Right atrium auricular region (tissue), 2 donors: ENCODE results near the gene RPTOR. TPM values are rescaled to one million over a fixed set of nuclear protein-coding genes. Genes with fewer than 3 reads are reported as not detected.

Experiments
- DNase-seq: peaks from one replicate; pipeline ENCODE4 v3.0.0-alpha.2; 2019; ENCODE audit warnings: low spot score
- H3K27ac ChIP-seq, 2 donors: fragments of 200-600 bp; sonication (generic); 1 replicate in 1 of 2; 2 replicates in 1 of 2; pipeline ENCODE4 v1.5.1; 2016 to 2019
- H3K27me3 ChIP-seq, 2 donors: fragments of 200-600 bp; sonication (generic); one replicate each; pipeline versions ENCODE4 v1.5.1 to v1.6.0; 2017 to 2019
- H3K36me3 ChIP-seq: fragments of 200-600 bp; sonication (generic); one replicate; pipeline ENCODE4 v1.5.1; 2016
- H3K4me1 ChIP-seq, 2 donors: fragments of 200-600 bp; sonication (generic); one replicate each; pipeline versions ENCODE4 v1.5.1 to v1.6.0; 2017 to 2019
- H3K4me3 ChIP-seq, 2 donors: fragments of 200-600 bp; sonication (generic); 1 replicate in 1 of 2; 2 replicates in 1 of 2; pipeline ENCODE4 v1.5.1; 2017 to 2019; ENCODE audit warnings: mild to moderate bottlenecking in 1 of 2, moderate library complexity in 1 of 2
- H3K9me3 ChIP-seq, 2 donors: fragments of 200-600 bp; sonication (generic); one replicate each; pipeline ENCODE4 v1.5.1; 2019
- total RNA-seq, 2 donors: library from RNA; depleted of rRNA; stranded (reverse); fragments of >200 nt; gene quantifications; one replicate each; pipeline ENCODE4 v1.1.0, GENCODE V29; 2016
- TF ChIP-seq, protein P1 (sequence below), 2 donors: fragments of 200-600 bp; sonication (generic); IDR thresholded peaks; one replicate each; pipeline ENCODE4 v1.5.1; 2019; ENCODE audit warnings: antibody characterized with exemption in 2 of 2

Gene RPTOR
- total RNA-seq, 2 donors from 2014 or later = 19.9 to 22.6 TPM

DNA sequence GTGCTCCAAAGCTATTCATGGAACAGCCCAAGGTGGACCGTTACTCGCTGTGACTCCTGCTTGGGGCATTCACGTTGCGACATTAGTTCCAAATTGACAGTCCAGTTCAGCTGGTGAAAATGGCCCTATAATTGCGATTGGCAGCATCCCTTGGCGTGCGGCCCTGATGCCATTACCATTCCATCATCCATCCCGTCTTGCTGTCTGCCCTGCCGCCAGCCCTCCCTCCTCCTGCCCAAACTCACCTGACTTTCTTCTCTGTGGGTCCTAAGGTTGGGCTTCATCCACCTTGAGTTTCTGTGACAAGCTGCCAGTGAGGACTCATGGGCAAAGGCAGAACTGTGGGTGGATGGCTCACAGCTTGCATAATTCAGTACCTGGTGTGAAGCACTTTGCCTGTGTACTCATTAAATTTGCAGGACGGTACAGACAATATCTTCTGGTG, 104.6 kb downstream of the RPTOR start:
- Histone ChIP-seq H3K4me3 (no peak overlapping the region), H3K27ac (no peak overlapping the region), H3K36me3 (no peaks in the 10 kb centered on the region), H3K4me1 (peaks cover 0 to 19% of the 10 kb centered on the region in 2 donors), H3K9me3 (no peaks in the 10 kb centered on the region), H3K27me3 (no peaks in the 10 kb centered on the region)
- TF ChIP-seq, protein P1, sequence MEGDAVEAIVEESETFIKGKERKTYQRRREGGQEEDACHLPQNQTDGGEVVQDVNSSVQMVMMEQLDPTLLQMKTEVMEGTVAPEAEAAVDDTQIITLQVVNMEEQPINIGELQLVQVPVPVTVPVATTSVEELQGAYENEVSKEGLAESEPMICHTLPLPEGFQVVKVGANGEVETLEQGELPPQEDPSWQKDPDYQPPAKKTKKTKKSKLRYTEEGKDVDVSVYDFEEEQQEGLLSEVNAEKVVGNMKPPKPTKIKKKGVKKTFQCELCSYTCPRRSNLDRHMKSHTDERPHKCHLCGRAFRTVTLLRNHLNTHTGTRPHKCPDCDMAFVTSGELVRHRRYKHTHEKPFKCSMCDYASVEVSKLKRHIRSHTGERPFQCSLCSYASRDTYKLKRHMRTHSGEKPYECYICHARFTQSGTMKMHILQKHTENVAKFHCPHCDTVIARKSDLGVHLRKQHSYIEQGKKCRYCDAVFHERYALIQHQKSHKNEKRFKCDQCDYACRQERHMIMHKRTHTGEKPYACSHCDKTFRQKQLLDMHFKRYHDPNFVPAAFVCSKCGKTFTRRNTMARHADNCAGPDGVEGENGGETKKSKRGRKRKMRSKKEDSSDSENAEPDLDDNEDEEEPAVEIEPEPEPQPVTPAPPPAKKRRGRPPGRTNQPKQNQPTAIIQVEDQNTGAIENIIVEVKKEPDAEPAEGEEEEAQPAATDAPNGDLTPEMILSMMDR (IDR thresholded peaks at IDR 0.05) = no peak
- no peak for DNase-seq

DNA sequence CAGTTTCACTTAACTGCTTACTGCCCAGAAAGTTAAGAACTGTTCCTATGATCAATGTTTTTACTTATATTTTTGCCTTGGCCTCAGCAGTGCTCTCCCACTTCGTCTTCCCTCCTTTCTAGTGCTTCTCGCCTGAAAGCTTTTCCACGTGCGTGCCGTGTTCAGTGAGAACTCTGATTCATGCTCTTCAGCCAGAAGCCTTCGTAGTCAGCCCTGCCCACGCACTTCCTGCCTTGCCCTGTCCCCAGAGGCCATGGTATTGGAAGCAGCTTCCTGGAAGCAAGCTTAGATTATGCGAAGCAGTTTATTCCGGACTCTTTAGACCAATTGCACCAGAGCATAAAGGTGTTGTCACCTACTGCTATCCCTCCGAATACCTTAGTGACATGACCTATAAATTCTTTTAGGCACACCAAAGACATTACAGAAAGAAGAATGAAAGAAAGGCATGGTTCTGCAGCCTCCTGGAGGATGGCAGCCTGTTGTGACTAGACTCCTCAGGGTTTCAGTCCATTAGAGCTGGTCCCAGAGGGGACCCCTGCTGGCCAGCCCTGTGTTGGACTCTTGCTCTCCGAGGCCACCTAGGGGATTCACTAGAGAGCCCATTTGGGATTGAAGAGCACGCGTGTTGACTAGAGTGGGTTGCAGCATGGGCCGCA, 105.2 kb downstream of the RPTOR start:
- DNase-seq = peak; percentile 89
- Histone ChIP-seq H3K4me3 (no peak overlapping the region), H3K4me1 (peaks cover 0 to 19% of the 10 kb centered on the region in 2 donors), H3K36me3 (no peaks in the 10 kb centered on the region), H3K27ac (peak overlapping the region in 1 of 2 donors; percentile 11), H3K27me3 (no peaks in the 10 kb centered on the region), H3K9me3 (no peaks in the 10 kb centered on the region)
- TF ChIP-seq, protein P1 (IDR thresholded peaks at IDR 0.05) = peak in 1 of 2 donors; percentile 51

DNA sequence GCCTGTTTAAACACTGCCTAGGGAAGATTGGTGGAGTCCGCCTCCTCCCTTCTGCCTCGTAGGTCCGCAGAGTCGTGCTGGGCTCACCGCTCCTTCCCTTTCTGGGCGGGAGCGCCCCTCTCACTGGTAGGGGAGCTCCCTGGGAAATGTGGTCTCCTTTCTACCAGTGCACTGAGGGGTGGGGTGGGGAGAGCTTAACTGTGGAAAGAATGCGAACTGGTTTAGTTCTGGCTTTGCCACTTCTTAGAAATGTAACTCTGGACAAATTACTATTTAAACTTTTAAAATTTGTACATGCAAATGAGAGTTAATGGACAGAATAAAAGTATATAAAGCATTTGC, 105.7 kb downstream of the RPTOR start:
- Histone ChIP-seq H3K36me3 (no peaks in the 10 kb centered on the region), H3K27ac (peak overlapping the region in 1 of 2 donors; percentile 11), H3K4me3 (no peak overlapping the region), H3K9me3 (no peaks in the 10 kb centered on the region), H3K27me3 (no peaks in the 10 kb centered on the region), H3K4me1 (peaks cover 0 to 19% of the 10 kb centered on the region in 2 donors)
- TF ChIP-seq, protein P1 (IDR thresholded peaks at IDR 0.05) = no peak
- DNase-seq = no peak

DNA sequence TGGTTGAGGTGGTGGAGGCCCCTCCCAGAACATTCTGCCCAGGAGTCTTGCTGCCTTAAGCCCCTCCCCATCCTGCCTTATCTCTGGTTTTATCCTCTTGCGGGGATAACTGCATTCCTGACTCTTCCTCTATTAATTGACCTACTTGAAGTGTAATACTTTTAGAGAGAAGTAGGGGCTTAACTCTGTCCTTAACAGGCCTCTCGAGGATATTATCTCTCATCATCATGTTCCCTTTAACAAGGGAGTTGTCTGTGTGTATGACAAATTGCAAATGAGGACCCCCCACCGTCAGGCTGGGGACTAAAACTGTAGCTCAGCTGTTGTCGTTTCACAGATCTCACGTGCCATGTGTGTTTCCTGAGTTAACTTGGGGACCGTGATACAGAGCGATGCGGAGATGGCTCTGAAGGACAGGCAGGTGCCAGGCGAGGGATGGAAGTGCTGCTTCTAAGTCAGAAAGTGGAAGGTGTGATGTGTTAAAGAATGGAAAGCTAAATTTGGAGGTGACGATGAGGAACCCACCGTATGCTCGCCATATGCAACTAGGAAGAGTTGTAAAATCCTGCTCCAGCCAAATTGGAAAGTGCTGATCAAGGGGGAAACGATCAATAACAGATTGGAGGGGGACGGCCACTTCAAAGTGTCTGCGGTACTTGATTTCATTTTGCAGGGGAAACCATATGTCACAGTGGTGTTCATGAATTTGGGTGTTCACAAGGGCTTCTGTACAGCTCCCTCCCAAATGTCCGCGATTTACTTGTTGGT, 106.3 kb downstream of the RPTOR start:
- no peak for DNase-seq
- H3K4me3 ChIP-seq = no peak overlapping the region
- TF ChIP-seq, protein P1 (IDR thresholded peaks at IDR 0.05) = no peak

DNA sequence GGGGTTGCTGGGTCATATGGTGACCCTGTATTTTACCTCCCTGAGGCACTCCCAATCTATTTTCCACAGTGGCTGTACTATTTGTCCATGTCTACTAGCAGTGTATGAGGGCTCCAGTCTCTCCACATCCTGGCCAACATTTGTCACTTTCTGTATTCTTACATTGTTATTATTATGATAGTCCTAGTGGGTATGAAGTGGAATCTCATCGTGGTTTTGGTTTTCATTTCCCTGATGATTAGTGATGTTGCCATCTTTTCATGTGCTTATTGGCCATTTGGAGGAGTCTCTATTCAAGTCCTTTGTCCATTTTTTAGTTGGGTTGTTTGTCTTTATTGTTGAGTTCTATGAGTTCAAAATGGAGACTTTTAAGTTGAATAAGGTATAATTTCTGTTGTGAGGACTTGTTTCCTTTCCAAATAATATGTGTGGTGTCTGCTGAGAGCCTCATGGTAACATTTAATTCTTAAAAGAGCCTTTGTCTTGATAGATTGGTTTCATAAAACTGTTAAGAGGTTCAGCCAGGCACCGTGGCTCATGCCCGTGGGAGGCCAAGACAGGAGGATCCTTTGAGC, 108.2 kb downstream of the RPTOR start:
- Histone ChIP-seq H3K27me3 (no peaks in the 10 kb centered on the region), H3K36me3 (no peaks in the 10 kb centered on the region), H3K9me3 (peaks cover 0 to 11% of the 10 kb centered on the region in 2 donors), H3K27ac (no peak overlapping the region), H3K4me3 (no peak overlapping the region), H3K4me1 (peaks cover 0 to 19% of the 10 kb centered on the region in 2 donors)
- TF ChIP-seq, protein P1 (IDR thresholded peaks at IDR 0.05) = no peak
- DNase-seq = no peak

More for the DNA sequence above, 106.3 kb downstream of the RPTOR start:
- Histone ChIP-seq H3K4me1 (peaks cover 0 to 19% of the 10 kb centered on the region in 2 donors), H3K27ac (no peak overlapping the region), H3K36me3 (no peaks in the 10 kb centered on the region), H3K27me3 (no peaks in the 10 kb centered on the region), H3K9me3 (no peaks in the 10 kb centered on the region)
